SIG-M5 treated with dmso at 0.1 percent for 504 hours (cell line): ENCODE measurements around the gene HLA-G.

Source experiments
- DNase-seq: peaks from one replicate; lab custom pipeline; 2025; ENCODE audit not compliant: unreplicated experiment; lab: John Stamatoyannopoulos, UW

Gene HLA-G

DNA sequence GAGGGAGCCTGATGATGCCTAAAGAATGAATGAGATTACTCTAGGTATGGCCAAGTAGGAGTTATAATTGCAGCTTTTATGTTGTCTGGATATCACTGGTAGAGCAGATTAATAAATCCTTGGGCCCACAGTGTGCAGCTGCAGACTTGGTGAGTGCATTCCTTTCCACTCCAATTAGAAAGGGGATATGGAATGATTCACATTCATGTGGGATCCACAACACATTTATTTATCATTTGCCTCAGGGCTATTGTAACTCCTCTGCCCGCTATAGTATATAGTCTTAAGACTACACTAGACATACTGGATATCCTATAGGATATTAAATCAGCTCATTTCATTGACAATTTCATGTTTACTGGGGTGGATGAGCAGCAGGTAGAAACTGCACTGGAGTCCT lies 11.6 kb upstream of the HLA-G start:
- DNase-seq: no peak

DNA sequence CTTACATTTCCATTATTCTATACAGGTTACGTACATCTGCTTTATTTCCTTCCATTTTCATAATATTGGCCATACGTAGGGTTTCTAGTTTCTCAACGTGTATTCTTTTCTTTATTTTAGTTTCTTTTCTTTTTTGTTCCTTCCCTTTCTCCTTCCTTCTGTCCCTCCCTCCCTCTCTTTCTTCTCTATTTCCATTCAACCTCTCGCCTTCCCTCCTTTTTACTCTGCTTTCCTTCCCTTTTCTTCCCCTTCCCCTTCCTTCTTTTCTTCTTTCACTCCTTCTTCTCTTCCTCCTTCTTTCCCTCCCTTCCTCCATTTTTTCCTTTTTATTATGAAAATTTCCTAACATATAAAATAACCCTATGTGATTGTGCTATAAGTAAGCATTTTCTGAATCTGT lies 8.7 kb upstream of the HLA-G start:
- DNase-seq: no peak

DNA sequence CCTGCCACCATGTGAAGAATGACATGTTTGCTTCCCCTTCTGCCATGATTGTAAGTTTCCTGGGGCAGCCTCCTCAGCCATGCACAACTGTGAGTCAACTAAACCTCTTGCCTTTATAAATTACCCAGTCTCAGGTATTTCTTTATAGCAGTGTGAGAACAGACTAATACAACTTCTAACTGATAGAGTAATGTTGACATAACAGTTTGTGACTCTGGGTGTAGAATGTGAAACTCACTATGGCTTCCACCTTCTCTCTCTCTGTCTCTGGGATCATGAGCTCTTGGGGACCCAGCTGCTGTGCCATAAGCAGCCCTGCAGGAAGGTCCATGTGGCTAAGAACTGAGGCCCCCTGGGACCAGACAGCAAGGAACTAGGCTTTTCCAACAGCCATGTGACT lies 3.5 kb upstream of the HLA-G start:
- DNase-seq: no peak

DNA sequence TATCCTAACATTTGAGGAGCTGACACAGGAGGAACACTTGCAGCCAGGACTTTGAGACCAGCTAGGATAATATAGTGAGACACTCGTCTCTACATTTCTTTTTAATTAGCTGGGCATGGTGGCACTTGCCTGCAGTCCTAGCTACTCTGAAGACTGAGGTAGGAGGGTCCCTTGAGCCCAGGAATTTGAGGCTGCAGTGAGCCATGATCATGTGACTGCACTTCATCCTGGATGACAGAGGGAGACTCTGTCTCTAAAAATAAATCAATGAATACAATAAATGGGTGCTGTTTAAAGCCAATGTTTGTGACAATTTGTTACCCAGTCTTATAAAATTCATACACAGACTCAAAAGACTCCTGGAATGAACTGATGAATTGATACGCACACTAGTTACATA lies 1.8 kb upstream of the HLA-G start:
- DNase-seq: no peak

DNA sequence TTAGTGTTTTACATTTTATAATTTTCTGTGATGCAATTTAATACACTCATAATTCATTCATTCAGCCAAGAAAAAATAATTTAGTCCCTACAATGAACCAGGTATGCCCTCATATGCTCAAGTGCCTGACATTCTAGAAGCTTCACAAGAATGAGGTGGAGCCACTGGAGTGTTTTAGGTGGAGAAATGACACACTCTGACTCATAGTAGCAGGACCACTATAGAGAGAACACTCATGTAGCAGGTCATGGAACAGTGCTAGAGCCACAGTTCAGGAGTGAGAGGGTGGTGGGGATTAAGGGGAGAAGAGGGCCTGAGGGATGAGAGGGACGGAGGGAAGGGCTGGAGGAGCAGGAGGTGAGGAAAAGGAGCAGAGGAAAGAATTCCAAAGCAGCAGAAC lies 1.4 kb upstream of the HLA-G start:
- no peak for DNase-seq

DNA sequence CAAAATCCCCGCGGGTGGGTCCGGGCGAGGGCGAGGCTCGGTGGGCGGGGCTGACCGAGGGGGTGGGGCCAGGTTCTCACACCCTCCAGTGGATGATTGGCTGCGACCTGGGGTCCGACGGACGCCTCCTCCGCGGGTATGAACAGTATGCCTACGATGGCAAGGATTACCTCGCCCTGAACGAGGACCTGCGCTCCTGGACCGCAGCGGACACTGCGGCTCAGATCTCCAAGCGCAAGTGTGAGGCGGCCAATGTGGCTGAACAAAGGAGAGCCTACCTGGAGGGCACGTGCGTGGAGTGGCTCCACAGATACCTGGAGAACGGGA lies 809 bp downstream of the HLA-G start:
- DNase-seq: no peak

DNA sequence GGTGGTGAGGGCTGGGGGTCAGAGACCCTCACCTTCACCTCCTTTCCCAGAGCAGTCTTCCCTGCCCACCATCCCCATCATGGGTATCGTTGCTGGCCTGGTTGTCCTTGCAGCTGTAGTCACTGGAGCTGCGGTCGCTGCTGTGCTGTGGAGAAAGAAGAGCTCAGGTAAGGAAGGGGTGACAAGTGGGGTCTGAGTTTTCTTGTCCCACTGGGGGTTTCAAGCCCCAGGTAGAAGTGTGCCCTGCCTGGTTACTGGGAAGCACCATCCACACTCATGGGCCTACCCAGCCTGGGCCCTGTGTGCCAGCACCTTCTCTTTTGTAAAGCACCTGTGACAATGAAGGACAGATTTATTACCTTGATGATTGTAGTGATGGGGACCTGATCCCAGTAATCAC lies 2.1 kb downstream of the HLA-G start:
- DNase-seq: no peak

DNA sequence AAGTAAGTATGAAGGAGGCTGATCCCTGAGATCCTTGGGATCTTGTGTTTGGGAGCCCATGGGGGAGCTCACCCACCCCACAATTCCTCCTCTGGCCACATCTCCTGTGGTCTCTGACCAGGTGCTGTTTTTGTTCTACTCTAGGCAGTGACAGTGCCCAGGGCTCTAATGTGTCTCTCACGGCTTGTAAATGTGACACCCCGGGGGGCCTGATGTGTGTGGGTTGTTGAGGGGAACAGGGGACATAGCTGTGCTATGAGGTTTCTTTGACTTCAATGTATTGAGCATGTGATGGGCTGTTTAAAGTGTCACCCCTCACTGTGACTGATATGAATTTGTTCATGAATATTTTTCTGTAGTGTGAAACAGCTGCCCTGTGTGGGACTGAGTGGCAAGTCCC lies 2.8 kb downstream of the HLA-G start:
- DNase-seq: no peak

DNA sequence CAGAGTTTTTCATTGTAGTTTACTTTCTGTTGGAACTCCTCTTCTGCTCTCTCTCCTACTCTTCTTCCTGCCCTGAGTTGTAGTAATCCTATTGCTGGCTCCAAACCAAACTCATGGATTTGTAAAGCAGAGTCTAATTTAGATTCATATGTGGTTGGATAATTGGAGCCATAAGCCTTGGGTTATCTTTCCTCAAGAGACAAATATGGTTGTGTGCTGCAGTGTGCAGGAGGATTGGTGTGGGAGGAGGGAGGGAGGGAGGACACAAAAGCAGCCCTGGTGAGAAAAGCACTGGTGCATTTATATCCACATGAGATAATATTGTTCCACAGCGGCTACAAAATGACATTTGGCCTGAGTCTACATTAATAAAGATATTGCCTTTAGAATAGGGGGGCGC lies 4.2 kb downstream of the HLA-G start:
- no peak for DNase-seq

DNA sequence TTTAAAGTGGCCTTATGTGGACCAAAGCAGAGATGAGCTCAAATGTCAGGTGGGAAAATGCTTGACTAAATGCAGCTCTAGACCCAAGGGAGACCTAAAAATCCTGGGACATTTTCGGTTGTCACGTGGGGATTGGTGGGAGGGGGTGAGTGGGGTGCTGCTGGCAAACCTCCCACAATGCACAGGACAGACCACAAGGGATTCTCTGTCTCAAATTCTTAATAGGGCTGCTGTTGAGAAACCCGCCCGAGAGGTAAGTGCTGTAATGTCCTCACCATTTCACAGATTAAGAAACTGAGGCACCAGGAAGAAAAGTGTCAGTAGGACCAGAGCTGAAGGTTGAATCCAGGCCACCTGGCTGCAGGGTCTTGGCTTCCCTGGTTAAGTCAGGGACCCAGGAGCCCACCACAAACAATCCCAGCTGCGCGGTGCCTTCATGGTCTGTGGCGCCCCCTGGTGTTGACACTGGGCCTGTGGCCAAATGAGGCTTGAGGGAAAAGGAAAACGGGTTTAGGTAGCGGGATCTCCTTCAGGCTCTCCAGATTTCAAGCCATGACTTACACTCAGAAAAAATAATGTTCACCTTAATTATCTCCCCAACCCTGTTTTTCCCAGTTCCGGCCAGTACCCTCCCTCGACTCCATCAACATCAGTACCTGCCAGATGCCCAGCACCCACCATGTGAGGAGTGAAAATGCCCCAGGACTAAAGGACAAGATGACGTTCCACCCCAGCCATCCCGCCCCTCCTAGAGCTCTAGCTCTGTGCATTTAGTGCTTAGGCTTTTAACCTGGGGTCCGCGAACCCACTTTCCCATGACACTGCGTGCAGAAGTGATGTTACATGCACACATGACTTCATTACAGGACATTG lies 7.2 kb downstream of the HLA-G start:
- DNase-seq: peak; percentile 2

DNA sequence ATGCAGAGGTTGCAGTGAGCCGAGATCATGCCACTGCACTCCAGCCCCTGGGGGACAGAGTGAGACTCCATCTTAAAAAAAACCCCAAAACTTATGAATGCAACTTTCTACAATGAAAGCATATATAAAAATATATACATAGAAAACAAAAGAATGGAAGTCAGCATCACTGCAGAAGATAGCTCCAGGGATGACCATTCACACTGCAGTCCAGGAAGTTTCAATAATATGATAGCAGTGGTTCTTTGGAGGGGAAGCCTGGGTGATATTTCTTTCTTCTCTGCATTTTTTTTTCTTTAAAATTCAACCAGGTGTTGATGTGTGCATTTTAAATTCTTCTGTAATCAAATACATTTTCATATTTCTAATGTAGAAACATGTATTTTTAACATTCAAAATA lies 12.3 kb downstream of the HLA-G start:
- DNase-seq: no peak

DNA sequence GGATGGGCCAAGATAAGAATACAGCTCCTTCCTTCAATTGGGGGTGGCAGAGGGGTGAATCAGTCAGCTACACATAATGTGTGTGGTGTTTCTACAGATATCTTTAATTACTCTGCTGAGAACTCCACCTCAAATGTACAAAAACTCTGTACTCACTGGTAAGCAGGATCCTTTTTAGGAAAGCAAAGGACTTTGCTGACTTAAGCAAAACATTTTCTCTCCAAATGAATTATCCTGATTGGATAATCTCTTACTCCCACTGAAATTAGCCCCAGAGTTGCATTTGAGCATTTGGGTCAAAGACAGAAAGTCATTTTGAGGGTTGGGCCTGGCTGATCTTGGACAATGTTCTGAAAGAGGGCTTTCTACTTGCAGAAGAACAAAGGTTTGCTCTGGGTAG lies 13.4 kb downstream of the HLA-G start:
- no peak for DNase-seq

DNA sequence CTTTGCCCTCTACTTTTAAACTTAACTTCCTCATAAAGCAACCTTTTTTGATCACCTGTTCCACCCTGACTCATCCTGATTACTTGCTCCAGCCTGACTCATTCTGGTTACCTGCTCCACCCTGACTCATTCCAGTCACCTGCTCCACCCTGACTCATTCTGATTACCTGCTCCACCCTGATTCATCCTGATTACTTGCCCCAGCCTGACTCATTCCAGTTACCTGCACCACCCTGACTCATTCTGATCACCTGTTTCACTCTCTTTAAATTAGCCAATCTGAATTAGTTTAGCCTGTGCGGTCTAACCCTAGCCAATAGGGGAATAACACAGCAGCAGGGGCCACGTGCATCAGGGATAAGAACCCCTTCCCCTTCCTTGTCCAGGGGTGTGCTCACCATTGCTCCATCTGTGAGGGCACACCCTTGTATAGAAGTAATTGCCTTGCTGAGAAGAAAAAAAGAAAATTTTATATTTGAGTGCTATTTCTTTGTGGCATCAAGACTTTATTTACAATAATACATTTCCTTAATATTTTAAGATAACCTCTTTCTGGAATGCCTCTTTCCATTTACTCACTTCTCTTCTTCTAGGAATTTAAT lies 17.9 kb downstream of the HLA-G start:
- DNase-seq: peak; percentile 7

DNA sequence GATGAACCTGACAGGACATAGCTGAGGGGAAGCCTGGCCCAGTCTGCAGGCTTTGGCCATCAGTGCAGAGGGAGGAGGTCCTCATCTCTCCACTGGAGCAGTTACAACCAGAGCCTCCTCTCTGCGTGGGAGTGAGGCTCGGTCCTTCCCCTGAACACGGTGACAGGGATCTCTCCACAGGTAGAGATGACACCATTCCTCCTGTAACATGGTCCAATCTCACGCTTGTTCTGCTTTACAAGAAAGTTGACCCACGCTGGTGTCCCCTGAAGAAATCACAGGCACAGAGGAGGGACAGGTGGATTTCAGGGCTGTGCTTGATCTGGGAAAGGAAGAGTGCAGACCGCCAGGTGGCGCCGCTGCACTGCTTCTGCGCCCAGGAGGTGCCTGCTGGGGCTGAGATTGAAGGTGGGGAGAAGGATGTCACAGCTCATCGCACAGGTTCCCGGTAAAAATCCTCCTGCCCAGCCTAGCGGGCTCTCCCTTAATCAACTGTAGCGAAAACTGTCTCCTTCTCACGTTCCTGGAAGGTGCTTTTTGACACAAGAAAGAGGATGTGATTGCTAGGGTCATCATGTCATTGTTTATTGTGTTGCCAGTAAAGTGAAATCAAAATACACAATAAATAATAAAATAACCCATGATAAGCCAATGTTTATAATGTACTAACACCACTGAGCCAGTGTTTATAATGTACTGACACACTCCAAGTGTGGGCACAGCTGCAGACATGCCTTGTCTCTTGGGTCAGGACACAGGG lies 20.4 kb downstream of the HLA-G start:
- DNase-seq: peak; percentile 32

DNA sequence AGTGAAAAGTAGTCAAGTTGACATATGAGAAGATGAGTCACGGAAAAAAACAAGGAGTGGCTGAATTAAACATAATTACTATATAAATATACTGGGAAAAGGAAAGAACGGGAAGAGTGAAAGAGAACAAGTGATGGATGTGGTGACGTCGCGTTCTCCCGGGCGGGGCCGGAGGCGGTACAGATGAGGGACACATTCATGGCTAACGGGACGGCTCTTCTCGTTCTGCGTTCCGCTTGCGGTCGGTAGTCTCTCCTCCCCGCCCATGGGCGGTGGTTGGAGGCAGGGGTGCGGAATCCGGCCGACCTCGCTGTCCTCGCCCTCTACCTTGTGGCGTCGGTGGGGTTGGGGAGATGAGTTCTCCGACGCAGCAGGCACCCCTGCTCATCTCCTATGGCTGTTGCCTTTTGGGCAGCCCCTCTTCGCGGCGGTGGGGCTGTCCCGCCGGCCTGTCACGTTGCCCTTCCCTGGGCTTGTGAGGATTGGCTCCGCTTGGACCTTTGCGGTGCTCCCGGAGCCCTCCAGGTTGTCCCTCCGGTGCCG lies 22.5 kb downstream of the HLA-G start:
- no peak for DNase-seq

DNA sequence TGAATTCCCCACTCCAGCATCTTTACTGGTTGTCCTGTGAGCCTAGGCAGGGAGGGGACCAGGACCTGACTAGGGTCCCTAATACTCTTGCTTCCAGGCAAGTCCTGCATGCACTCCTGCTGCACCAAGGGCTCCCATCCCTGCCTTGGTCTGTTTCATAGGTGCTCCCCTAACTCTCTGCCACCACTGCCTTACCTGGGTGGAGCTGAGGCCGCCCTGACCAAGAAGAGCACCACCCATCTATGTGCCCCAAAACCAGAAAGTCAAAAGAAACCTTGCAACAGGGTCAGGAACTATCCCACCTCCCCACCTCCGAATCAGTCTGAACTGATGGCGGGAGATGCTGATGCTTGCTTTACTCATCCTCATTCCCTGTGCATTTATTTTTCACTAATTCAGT lies 23.6 kb downstream of the HLA-G start:
- DNase-seq: no peak

DNA sequence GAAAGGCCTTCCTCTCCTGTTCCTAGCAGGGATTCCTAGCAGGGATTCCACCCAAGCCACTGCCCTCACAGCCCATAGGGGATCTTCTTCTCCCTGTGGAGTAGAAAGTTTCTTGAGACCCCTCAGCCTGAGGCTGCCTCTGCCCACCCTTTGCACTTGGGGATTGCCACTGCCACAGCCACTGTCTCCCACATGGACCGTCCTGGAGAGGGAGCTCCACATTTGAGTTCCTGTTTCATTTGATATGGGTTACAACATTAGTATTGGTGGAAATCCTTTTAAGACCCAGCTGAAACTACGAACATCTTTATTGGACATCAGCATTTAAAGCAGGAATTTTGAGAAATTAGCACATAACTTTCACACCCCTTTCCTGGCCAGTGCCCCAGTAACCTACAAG lies 25.6 kb downstream of the HLA-G start:
- no peak for DNase-seq

DNA sequence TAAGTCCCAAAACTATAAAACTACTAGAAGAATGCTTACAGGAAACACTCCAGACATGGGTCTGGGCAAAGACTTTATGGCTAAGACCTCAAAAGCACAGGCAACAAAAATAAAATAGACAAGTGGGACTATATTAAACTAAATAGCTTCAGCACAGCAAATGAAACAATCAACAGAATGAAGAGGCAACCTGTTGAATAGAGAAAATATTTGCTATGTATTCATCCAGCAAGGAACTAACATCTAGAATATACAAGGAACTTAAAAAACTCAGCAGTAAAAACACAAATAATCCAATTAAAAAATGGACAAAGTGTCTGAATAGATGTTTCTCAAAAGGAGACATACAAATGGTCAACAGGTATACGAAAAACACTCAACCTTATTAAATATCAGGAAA lies 30.4 kb downstream of the HLA-G start:
- no peak for DNase-seq

DNA sequence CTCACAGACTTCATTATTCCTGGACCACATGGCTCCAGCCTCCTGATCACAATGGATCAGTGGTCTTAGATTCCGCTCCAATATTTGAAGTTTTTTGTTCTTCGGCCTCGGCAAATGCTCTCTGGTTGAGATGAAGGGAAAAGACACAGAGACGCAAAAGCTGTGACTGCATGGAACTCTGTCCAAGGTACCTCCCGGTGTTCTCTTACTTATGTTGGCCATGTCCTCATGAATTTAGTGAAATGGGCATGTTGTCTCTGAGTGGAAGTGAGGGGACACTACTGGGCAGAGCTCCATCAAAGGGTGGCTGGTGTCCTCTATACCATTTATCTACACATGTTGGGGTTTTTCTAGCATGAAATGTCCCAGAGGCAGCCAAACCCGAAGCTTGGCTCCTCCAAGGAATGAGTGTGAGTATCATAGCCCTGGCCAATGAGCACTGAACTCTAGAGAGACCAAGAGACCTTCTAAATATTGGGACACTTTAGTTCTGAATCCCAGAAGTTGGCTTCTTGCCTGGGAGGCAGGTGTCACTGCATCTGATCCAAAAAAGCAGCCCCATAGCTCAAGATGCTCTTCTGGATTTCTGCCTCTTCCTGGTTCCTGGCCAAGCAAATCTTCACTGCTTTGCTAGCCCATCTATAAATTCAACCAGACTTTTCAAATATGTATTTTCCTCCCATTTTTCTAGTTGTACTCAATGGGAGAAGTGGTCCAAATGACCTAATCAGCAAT lies 34.1 kb downstream of the HLA-G start:
- DNase-seq: no peak

DNA sequence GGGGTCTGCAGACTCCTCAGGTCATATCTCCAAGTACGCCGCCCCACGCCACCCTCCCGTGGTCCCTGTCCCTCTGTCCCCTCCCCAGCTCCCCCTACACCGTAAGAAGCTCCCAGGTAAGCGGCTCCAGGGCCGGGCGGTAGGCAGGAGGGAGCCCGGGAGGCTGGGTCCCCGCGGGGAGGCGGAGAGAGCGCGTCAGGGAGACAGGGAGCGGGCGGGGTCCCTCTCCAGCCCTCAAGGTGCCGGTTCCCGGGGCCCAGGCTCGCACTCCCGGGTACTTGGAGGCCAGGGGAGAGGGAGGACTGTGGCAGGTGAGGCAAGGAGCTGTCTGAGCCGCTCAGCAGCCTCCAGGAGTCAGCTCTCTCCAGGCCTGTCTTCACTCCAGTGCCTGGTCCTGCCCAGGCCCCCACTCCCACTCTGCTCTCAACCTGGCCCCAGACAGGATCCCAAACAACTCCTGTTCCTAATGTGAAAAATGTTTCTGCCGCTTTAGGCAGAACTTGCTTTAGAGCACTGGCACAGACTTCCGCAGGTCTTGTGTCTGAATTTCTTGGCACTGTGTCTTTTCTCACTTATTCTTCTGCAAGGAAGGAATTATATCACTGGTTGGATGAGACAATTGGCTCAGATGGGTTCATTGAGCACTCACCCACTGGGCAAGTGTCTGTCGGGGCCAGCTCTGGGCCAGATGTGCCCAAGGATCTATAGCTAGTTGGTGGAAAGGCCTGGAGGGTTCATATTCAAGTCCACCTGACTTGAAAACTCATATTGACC lies 36.6 kb downstream of the HLA-G start:
- DNase-seq: no peak

DNA sequence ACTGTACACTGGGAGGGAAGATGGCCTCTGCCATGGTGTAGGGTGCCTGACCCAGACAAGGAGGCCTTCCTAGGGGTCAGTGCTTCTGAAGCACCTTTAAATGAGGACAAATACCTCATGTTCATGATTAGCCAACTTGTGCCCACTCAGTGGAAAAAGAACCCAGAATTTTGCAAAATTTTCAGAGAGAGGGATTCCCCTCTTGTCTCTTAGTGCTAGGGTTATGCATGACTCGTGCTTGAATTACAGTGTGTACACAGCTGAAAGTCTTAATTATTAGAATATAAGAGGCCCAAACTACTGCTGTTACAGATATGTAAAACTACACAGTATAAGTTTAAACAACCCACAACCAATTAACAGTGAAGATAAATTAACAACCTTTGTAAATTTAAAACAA lies 38.0 kb downstream of the HLA-G start:
- DNase-seq: no peak
